HL-60/S4 treated with phorbol 12-myristate 13-acetate at 8.2 ng/mL for 4 days and 3 days (cell line): Measurements from ENCODE around the gene DIP2C.
"Not testable (repeated sequence)": the region's sequence is repeated elsewhere in the genome, so short reads cannot be mapped to it uniquely, and the experiment has no call there.

Experiments
- in situ Hi-C: fragments of 300-500 bp; cut with MboI; formaldehyde crosslinking; loops from 2 replicates; pipeline ENCODE4 v1.15.0; 2022; ENCODE audit warnings: low sequenced_read_pairs

The DIP2C gene

DNA sequence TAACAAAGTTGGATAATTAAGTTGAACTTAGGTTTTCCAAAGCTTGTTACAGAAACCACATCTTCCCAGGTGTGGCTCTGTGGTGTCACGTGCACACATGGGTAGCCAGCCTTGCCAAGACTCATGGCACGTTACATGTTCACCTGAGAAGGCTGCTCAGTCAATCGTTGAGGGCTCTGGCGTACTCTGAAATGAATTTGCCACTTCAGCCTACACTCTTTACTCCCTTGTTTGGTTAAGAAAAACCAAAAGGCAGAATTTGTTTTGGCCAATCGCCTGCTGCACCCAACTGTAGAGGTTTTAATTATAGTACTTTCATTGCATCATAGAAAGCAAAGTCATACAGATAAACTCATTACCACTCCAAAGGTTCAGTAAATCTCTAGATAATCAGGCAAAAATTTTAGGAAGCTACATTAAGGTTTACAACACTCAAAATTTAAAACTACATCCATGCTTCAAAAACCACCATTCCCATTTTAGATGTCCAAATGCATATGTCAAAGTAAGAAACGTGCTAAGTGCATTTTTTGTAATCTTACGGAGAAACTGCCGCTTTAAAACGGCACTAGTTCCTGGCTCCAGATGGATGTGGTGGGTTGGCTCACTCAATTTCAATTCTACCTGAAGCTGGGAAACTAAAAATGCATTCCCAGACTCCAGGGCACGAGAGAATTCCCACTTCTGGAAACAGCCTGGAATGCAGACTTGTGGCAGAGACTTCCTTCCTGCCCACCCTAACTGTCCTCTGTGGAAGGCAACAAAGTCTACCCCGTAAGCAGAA lies 88.4 kb downstream of the DIP2C start:
- in situ Hi-C loops: no loop called here

DNA sequence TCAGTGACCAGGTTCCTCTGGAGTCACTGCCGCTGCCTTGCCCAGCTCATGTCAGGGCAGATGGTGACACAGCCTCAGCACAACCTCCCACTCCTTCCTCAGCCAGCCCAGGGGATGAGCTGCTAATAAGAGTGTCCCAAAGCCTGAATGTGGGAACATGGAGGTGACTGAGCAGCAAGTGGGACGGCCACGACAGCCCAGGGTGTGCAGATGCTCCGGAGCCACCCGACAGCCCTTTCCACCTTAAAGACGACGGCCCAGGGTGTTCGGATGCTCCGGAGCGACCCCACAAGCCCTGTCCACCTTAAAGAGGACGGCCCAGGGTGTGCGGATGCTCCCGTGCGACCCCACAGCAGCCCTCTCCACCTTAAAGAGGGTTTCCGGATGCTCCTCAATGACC lies 89.2 kb downstream of the DIP2C start:
- in situ Hi-C loops: no loop called here

DNA sequence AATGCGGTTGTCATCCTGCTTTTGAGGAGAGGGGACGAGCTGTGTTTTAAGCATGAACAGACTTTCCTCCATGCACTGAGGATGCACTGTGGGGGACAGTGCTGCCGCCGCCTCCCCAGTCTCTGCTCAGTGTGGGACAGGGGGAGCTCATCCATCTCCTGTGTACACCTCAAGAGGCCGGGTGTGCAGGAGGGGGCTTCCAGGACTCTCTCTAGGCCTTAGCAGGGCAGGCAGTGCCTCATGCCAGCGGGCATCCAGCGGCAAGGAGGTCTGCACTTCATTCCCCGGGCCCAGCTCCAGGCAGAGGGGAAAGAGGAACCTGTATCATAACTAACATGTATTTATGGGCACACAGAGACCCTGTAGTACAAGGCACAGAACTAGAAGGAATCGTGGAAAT lies 89.7 kb downstream of the DIP2C start:
- in situ Hi-C loops: no loop called here

DNA sequence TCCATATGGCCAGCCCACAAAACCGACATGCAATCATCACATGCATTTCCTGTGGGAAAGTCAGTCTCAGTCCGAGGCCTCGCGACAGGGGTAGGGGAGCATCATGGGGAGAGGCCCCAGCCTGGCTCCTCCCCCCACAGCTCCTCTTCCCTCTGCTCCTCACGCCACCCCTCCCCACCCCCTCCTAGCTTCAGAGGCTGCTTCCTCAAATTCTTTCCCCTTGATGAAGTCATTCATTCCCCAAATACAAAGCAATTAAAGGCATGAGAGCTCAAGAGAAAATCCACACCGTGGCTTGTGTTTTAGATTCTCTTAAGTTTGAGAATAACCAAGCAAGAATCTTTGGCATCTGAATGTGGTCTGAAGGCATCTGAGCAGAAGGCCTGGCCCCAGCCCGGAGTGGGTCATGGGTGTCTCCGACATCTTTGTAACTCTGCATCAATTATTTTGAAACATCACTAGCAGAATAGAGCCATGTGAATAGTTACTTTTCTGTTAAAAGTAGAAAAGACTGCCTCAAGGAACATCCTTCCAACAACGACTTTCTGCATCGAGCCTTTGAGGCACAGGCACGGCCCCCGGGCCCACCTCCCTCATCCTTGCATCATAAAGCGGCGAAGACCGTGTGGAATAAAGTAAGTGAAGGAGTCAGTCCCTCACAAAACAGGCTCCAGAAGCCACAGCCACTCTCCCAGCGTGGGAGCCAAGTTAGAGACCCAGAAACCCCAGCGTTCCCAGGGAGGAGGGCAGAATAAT lies 90.9 kb downstream of the DIP2C start:
- in situ Hi-C loops: no loop called here

DNA sequence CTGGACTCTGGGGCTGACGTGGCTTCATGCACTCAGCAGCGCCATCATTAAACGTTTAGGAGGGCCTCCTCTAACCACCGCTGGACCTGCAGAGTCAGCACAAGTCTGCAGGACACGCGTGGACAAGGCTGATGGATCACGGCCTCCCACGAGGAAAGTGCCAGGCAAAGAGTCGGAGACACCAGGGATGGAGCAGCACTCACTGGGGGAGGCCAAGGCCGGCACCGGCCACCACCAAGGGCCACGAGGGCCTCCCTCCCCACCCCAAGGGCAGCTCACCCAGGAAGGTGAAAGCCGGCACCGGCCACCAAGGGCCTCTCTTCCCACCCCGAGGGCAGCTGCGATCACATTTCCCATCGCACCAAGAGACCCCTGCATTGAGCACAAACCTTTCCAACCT lies 91.5 kb downstream of the DIP2C start:
- in situ Hi-C loops: no loop called here

DNA sequence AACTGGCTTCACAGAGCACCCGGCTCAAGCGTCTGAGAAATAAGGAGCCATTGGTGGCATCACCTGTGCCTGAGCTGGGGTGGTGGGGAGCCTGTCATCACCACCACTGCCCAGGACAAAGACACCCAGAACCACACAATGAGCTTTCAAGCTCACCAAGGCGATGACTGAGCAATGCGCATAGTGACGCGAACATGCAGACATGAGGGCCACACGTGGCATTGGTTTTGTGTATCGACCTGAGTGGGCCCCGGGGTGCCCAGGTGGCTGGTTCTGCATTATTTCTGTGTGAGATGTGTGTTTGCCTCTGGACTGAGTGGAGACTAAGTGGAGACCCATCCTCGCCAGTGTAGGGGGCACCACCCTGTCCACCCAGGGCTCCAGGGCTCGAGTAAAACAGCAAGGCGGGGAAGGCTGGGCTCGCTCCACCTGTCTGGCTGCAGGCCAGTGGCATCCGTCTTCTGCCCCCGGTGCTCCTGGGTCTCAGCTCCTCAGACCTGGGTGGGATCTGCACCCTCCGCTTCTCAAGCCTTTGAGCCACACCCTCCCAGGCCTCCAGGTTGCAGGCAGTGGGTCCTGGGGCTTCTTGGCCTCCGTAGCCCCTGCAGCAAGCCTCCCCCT lies 92.6 kb downstream of the DIP2C start:
- in situ Hi-C loops: no loop called here

DNA sequence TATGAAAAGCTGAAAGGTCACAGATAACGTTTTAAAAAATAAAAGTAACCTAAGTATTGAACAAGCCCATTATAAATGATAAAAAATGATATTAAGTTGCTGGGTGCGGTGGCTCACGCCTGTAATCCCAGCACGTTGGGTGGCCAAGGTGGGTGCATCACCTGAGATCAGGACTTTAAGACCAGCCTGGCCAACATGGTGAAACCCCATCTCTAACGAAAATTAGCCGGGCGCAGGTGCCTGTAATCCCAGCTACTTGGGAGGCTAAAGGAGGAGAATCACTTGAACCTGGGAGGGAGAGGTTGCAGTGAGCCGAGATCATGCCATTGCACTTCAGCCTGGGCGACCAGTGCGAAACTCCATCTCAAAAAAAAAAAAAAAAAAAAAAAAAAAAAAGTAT lies 93.3 kb downstream of the DIP2C start:
- in situ Hi-C loops: not testable (repeated sequence)

DNA sequence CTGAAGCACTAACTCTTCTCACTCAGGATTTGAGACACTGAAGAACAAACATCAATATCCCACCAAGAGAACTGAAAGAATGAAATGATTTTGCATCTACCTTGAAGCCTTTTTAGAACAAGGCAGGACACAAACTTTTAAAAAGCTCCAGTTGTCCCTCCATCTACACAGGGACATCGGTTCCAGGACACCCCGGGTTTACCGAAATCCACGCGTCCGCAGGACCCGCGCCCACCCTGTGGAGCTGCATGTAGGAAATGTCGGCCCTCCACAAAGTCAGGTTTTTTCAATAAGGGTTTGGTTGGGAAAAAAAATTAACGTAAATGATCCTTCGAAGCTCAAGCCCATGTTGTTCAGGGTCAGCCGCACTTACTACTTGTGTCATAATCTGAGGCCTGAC lies 94.0 kb downstream of the DIP2C start:
- in situ Hi-C loops: no loop called here

- in situ Hi-C loops: no loop called here
Observed at GRCh38 chr10:594584-595270, 94.7 kb downstream of the DIP2C start.

GRCh38 chr10:593901-594457 lies 95.5 kb downstream of the DIP2C start:
- in situ Hi-C loops: no loop called here

DNA sequence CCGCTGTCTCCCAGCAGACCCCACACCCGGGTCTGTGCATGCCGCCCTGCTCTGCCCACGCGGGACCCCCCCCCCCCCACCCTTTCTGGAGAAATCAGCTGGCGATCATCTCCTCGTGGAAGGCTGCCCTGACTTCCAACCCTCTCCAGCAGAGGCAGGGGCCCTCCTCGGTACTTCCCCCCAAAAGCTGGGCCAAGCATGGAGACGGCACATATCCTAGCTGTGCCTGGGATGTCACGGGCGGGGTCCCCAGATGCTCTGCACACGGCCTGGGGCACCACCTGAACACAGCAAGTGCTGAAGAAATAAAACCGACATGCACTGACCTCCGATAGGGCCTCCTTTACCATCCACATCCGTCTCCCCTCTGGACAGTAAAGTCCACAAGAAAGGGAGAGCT lies 96.0 kb downstream of the DIP2C start:
- in situ Hi-C loops: no loop called here

- in situ Hi-C loops: no loop called here
Observed at GRCh38 chr10:593016-593415, 96.5 kb downstream of the DIP2C start.

- in situ Hi-C loops: no loop called here
Observed at GRCh38 chr10:591646-592045, 97.8 kb downstream of the DIP2C start.

DNA sequence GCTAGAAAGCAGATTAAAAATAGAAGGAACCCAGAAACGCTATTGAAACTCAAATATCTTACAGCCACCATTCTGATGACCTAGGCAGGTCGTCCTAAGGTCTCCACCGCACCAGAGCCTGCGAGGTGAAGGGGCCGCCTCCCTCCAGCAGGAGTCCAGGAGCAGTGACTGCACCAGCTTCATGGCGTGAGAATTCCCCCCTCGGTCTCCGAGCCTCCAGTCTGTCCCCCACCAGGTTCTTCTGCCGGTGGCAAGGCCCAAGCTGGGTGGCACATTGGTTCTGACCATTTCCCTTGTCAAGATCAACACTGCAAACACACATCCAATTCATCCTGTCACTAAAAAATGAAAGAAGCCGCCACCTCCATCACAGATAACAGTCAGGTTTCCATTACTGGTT lies 98.7 kb downstream of the DIP2C start:
- in situ Hi-C loops: no loop called here

DNA sequence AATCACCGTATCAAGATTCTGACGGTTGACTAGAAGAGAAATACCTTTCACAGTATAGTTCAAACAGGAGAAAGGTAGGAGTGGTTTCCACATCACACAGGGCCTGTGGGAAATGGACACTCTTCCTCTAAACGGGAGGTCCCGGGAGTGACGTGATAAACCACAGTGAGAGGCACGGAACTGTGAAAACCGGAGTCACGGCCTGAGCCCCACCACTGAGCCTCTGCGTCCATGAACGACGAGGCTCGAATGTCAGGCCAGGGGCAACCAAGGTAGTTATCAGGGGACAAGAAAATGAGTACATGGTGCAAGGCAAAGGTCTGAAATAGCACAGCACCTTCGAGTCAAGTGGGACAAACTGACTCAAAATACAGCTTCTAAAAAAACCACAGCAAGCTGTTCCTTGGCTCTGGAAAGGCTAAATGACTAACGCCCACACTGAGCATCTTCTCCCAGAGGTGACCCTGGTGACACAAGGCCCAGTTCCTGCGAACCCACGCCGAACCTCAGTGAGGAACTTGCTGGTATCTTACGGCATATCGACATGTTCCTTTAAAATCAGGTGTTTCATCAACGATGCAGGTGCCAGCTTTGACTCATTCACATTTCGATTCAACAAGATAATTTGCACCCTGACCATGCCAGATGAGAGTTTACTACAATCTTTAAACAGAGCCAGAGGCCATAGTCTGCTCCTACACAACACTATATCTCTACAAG lies 99.3 kb downstream of the DIP2C start:
- in situ Hi-C loops: no loop called here

DNA sequence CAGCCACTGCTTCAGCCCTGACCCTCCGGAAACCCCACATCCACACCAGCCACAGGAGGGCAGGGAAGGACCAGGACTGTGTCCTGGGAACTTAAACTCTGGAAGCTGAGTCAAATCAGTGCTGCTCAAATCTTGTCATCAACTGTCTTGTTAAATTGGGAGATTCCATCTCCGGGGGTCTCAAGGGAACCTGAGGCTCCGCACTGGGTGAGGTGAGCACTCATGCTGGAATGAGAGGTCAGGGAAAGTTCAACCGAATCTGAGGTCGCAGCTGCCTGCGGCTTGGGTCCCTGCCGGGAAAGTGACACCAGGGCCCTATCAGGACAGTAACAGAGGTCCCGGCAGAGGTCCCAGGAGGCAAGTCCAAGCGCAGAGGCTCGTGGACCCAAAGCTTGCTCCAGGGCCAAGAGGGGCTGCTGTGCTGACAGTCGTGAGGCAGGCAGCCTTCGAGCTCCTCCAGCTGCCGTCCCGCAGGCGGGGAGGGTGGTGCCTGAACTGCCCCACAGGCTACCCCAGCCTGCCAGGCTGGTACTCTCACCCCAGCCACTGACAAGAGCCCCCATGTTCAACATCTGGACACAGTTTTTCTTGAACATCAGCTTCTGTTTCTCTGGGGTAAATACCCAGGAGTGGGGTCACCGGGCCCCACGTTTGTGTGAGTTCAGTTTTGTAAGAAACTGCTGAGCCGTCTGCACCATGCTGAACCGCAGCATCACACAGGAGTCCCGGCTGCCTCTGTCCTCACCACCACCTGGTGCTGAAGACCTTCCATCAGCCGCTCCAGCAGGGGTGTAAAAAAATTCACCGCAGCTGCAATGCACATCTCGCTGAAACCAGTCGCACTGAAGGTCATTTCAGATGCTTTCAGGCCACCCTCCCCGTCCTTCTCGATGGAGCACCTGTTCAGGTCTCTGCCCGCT lies 101.0 kb downstream of the DIP2C start:
- in situ Hi-C loops: no loop called here

DNA sequence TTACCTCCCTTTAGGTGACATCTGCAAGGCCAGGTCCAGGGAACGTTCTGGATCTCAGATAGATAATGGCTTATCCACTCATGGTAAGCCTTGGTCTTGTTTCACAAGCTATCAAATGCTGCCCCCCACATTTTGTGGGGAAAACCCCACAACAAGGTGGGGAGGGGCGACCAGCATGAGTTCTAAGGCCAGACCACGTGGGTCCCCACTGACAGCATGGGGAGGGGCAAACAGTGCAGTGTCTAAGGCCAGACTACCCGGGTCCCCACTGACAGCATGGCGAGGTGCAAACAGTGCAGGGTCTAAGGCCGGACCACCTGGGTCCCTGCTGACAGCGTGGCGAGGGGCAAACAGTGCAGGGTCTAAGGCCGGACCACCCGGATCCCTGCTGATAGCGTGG lies 102.8 kb downstream of the DIP2C start:
- in situ Hi-C loops: no loop called here

DNA sequence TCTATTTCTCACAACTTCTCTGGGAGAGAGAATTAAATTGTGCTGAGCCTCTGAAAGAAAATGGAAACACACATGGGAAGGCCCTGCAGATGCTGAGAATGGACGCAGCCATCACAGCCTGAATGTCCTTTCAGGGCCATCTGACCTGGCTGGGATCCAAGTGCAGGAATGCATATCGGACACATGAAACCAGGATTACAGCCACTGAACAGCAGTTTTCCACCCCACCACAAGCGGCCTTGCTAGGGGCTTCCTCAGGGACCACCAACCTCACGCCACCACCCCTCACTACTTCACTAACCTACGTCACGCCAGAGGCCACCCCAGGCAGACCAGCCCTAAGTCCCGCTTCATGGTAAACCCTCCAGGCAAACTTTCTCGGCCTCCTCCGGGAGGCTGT lies 103.3 kb downstream of the DIP2C start:
- in situ Hi-C loops: no loop called here

- in situ Hi-C loops: no loop called here
Observed at GRCh38 chr10:585502-585901, 104.0 kb downstream of the DIP2C start.
